Spleen (tissue), 11 donors: ENCODE measurements around the gene ZC3H15. TPM values are rescaled to one million over a fixed set of nuclear protein-coding genes. Genes with fewer than 3 reads are reported as not detected.

ENCODE experiments used
- DNase-seq: peaks from one replicate; pipeline ENCODE4 v3.0.0-alpha.2; 2020
- H3K27ac ChIP-seq, 8 donors: fragments of 200-600 bp; sonication (generic) in 7 of 8; 1 replicate in 4 of 8; 2 replicates in 4 of 8; pipeline versions ENCODE4 v1.5.0 to v1.8.0; 2016 to 2021; ENCODE audit warnings: inconsistent platforms in 4 of 8, mild to moderate bottlenecking in 4 of 8, moderate library complexity in 1 of 8
- H3K27me3 ChIP-seq, 7 donors: fragments of 200-600 bp; sonication (generic) in 6 of 7; replicated peaks in 1 of 7; 1 replicate in 4 of 7; 2 replicates in 3 of 7; pipeline versions ENCODE4 v1.5.0 to v1.8.0; 2016 to 2021; ENCODE audit warnings: inconsistent platforms in 3 of 7, mild to moderate bottlenecking in 1 of 7
- H3K36me3 ChIP-seq, 6 donors: fragments of 200-600 bp; sonication (generic) in 5 of 6; 1 replicate in 4 of 6; 2 replicates in 2 of 6; pipeline versions ENCODE4 v1.5.0 to v1.8.0; 2016 to 2021; ENCODE audit warnings: inconsistent platforms in 2 of 6
- H3K4me1 ChIP-seq, 6 donors: fragments of 200-600 bp; sonication (generic) in 5 of 6; 1 replicate in 3 of 6; 2 replicates in 3 of 6; pipeline versions ENCODE4 v1.5.0 to v1.8.0; 2016 to 2021; ENCODE audit warnings: inconsistent platforms in 3 of 6
- H3K4me3 ChIP-seq, 8 donors: fragments of 200-600 bp; sonication (generic) in 7 of 8; 1 replicate in 4 of 8; 2 replicates in 4 of 8; pipeline versions ENCODE4 v1.5.0 to v1.8.0; 2016 to 2021; ENCODE audit warnings: inconsistent platforms in 4 of 8, mild to moderate bottlenecking in 4 of 8, moderate library complexity in 2 of 8
- H3K9me3 ChIP-seq, 8 donors: fragments of 200-600 bp; sonication (generic) in 7 of 8; 1 replicate in 4 of 8; 2 replicates in 4 of 8; pipeline versions ENCODE4 v1.5.0 to v1.8.0; 2016 to 2021; ENCODE audit warnings: inconsistent platforms in 4 of 8
- POLR2A ChIP-seq, 3 donors: fragments of 450-650 bp; IDR thresholded peaks; one replicate each; pipeline ENCODE4 v1.5.1; 2017; ENCODE audit warnings: antibody characterized with exemption in 3 of 3, mild to moderate bottlenecking in 1 of 3
- POLR2AphosphoS5 ChIP-seq, 3 donors: sonication (generic); formaldehyde crosslinking; IDR thresholded peaks; one replicate each; pipeline ENCODE4 v1.5.1; 2017; ENCODE audit warnings: antibody characterized with exemption in 3 of 3
- WGBS, 5 donors: extraction: QIAGEN DNeasy Blood & Tissue Kit in 3 of 5; methylation state at CpG; one replicate each; pipeline versions ENCODE4 v1.1.5 to v1.1.7; 2013 to 2018; 5-methylcytosine and 5-hydroxymethylcytosine counted together
- intact Hi-C: fragments of 100-400 bp; cut with DNase I; formaldehyde crosslinking; loops from one replicate; pipeline ENCODE4 v1.15.0; 2023; ENCODE audit warnings: low total_unique reads
- polyA plus RNA-seq, 3 donors: library from polyadenylated mRNA; stranded (reverse); fragments of 200-250 nt; gene quantifications; one replicate each; pipeline ENCODE4 v1.2.1, GENCODE V29; 2013
- total RNA-seq, 7 donors: library from RNA; depleted of rRNA in 3 of 7; stranded (reverse); fragments of >200 nt in 3 of 7; fragmentation: NEBNext Ultra II Directional in 4 of 7; extraction: Animal tissue kit (Norgen Biotek cat#: 25700) in 4 of 7; gene quantifications; one replicate each; pipeline versions ENCODE4 v1.1.0 to v1.2.1, GENCODE V29; 2016 to 2021
- TF ChIP-seq, protein P1 (sequence below), 11 experiments: fragments of 200-600 bp in 7 of 11; fragments of 450-650 bp in 4 of 11; sonication (generic) in 4 of 11; IDR thresholded peaks in 8 of 11; conservative IDR thresholded peaks in 3 of 11; 1 replicate in 7 of 11; 2 replicates in 4 of 11; pipeline versions ENCODE4 v1.4.0 to v1.8.0; 2016 to 2021; ENCODE audit warnings: antibody characterized with exemption in 11 of 11, inconsistent platforms in 4 of 11, mild to moderate bottlenecking in 1 of 11
- donor health status: healthy with polysubstance abuse.
- donor health status: DM: no; HTN: no; CAD: no; lungs with moderate emphysema.
- donor health status: DM: no; HTN: no; CAD: no.
- donor health status: Bipolar disorder and iron deficiency.
- donor health status: healthy.
- donor health status: DM: no; HTN: no; CAD: no.
- donor health status: DM: yes; HTN: yes; CAD: no.

ZC3H15 gene
- total and polyA plus RNA-seq, 10 donors = 38.2 to 62.6 (median 51.3) TPM

DNA sequence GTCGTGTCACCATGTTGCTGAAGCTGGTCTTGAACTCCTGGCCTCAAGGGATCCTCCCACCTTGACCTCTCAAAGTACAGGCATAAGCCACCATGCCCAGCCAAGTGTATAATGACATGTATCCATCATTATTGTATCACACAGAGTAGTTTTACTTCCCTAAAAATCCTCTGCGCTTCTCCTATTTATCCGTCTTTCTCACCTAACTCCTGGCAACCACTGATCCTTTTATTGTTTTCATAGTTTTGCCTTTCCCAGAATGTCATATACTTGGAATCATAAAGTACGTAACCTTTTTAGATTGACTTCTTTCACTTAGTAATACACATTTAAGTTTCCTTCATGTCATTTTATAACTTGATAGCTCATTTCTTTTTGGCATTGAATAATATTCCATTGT, 51.0 kb downstream of the ZC3H15 start:
- no peak for DNase-seq
- Histone ChIP-seq H3K27me3 (no peaks in the 10 kb centered on the region), H3K4me1 (no peaks in the 10 kb centered on the region), H3K36me3 (no peaks in the 10 kb centered on the region), H3K9me3 (no peaks in the 10 kb centered on the region), H3K4me3 (no peak overlapping the region), H3K27ac (no peak overlapping the region)
- intact Hi-C loops = no loop called here
- no peak for TF ChIP-seq POLR2A (IDR thresholded peaks at IDR 0.05)
- TF ChIP-seq, protein P1, sequence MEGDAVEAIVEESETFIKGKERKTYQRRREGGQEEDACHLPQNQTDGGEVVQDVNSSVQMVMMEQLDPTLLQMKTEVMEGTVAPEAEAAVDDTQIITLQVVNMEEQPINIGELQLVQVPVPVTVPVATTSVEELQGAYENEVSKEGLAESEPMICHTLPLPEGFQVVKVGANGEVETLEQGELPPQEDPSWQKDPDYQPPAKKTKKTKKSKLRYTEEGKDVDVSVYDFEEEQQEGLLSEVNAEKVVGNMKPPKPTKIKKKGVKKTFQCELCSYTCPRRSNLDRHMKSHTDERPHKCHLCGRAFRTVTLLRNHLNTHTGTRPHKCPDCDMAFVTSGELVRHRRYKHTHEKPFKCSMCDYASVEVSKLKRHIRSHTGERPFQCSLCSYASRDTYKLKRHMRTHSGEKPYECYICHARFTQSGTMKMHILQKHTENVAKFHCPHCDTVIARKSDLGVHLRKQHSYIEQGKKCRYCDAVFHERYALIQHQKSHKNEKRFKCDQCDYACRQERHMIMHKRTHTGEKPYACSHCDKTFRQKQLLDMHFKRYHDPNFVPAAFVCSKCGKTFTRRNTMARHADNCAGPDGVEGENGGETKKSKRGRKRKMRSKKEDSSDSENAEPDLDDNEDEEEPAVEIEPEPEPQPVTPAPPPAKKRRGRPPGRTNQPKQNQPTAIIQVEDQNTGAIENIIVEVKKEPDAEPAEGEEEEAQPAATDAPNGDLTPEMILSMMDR (IDR thresholded peaks at IDR 0.05 in 8 of 11, conservative IDR thresholded peaks at IDR 0.05 in 3 of 11) = no peak
- no peak for TF ChIP-seq POLR2AphosphoS5 (IDR thresholded peaks at IDR 0.05)
- 78 to 89% (median 86%) methylated on average over 4 of the region's 4 CpGs for WGBS, 5 donors

DNA sequence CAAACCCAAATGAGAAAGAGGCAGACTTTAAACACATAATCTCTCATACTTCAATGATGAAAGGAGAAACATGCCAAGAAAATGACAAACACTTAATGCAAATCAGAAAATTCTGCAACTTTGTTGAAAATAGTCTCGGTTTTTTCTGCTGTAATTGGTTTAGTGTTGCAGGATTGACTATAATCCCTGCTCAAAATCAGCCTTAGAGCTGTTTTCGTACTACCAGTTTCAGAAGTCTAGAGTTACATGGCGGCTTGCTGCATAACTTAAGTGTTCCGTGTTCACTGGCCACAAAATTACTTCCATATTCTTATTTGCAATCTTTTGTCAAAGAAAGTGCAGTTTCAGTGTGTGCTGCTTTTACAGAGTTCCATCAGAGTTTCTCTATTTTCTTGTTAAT, 54.9 kb downstream of the ZC3H15 start:
- 76 to 89% (median 81%) methylated on average over 4 of the region's 4 CpGs for WGBS, 5 donors
- Histone ChIP-seq H3K4me1 (peaks cover 0 to 21% (median 6%) of the 10 kb centered on the region in 6 donors), H3K36me3 (no peaks in the 10 kb centered on the region), H3K27ac (no peak overlapping the region), H3K9me3 (no peaks in the 10 kb centered on the region), H3K4me3 (no peak overlapping the region), H3K27me3 (no peaks in the 10 kb centered on the region)
- intact Hi-C loops = no loop called here
- no peak for TF ChIP-seq POLR2A (IDR thresholded peaks at IDR 0.05)
- no peak for TF ChIP-seq POLR2AphosphoS5 (IDR thresholded peaks at IDR 0.05)
- TF ChIP-seq, protein P1 (IDR thresholded peaks at IDR 0.05 in 8 of 11, conservative IDR thresholded peaks at IDR 0.05 in 3 of 11) = no peak
- no peak for DNase-seq

DNA sequence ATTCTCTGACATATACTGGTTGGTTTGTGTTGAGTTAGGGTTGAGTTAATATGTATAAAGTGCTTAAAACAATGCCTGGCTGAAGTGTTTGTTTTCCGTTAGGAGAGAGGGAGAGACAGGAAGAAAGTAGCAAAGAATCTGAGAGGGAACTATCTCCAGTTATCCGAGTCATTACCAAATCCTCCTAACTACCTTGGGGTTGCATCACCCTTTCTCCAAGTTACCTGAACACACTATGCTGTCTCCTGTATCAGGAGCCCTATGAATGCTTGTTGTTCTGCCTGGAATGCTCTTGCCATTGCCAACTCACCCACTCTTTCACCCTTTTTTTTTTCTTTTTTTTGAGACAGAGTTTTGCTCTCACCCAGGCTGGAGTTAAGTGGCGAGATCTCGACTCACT, 55.9 kb downstream of the ZC3H15 start:
- Histone ChIP-seq H3K9me3 (no peaks in the 10 kb centered on the region), H3K4me3 (no peak overlapping the region), H3K27ac (no peak overlapping the region), H3K27me3 (no peaks in the 10 kb centered on the region), H3K4me1 (peaks cover 0 to 21% (median 6%) of the 10 kb centered on the region in 6 donors), H3K36me3 (no peaks in the 10 kb centered on the region)
- WGBS, 5 donors = 81 to 90% (median 85%) methylated on average over 4 of the region's 4 CpGs
- no peak for TF ChIP-seq POLR2AphosphoS5 (IDR thresholded peaks at IDR 0.05)
- TF ChIP-seq POLR2A (IDR thresholded peaks at IDR 0.05) = no peak
- TF ChIP-seq, protein P1 (IDR thresholded peaks at IDR 0.05 in 8 of 11, conservative IDR thresholded peaks at IDR 0.05 in 3 of 11) = no peak
- intact Hi-C loops = no loop called here
- DNase-seq = no peak

DNA sequence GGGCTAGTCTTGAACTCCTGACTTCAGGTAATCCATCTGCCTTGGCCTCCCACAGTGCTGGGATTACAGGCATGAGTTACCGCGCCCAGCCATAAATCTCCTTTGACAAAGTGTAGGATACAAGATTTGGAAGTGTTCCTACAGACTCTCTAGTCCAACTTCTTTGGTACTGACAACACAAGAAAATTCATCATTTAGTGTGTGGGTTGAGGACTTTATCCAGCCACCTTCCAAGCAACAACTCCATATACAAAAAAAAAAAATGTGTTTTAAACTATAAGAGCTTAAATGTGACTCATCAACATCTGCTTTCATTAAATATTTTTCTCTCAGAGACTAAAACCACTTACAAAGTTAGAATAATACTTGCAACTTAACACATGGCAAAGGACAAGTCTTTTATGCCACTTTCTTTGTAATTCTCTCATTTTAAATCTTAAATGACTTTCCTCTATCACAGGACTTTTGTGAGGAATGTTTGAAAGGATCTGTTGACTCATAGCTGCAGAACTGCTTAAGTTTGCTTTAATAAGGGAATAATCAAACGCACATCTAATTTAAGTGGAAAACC, 57.6 kb downstream of the ZC3H15 start:
- H3K36me3 ChIP-seq = no peaks in the 10 kb centered on the region
- H3K4me1 ChIP-seq = peaks cover 0 to 21% (median 6%) of the 10 kb centered on the region in 6 donors
- WGBS, 5 donors = 77 to 92% (median 89%) methylated on average over 3 of the region's 3 CpGs
- H3K27ac ChIP-seq = peak overlapping the region in 7 of 8 donors; percentile 35 to 74 (median 56)
- no peaks in the 10 kb centered on the region for H3K9me3 ChIP-seq
- no peaks in the 10 kb centered on the region for H3K27me3 ChIP-seq
- DNase-seq = no peak
- no peak overlapping the region for H3K4me3 ChIP-seq
- intact Hi-C loops = no loop called here
- TF ChIP-seq, protein P1 (IDR thresholded peaks at IDR 0.05 in 8 of 11, conservative IDR thresholded peaks at IDR 0.05 in 3 of 11) = no peak
- TF ChIP-seq POLR2AphosphoS5 (IDR thresholded peaks at IDR 0.05) (no peak), POLR2A (IDR thresholded peaks at IDR 0.05) (no peak)
